Measurements from ENCODE around the gene ADCY1.

ADCY1 gene

DNA sequence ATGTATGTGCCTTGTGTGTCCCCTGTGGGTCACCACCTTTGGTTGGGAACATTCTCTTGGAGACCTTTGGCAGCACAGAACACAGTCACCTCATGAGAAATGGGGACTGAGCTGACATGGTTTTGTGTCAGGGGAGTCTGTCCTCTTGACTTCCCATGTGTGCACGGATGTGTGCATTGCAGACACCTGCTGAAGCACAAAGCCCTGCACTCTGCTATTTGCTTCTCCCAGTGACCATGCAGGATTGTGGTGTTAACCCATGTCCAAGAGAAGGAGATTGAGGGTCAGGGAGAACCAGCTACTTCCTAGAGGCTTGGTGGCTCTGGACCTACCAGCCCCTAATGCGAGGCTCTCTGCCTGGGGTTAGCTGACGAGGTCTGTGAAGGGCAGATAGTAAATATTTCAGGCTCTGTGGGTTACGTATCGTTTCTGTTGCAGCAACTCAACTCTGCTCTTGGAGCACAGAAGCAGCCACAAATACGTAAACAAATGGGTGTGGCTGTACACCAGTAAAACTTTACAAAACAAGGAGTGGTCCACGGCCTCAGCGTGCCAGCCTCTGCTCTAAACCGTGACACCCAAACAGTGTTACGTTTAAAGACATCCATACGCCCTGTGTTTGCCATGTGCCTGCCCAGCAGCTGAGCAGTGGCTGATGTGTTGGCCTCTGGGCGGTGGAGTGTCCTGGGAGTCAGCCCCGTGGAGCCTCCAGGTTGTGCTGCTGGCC lies 51.7 kb downstream of the ADCY1 start:
- no peak for DNase-seq (ENCODE audit: low spot score)

DNA sequence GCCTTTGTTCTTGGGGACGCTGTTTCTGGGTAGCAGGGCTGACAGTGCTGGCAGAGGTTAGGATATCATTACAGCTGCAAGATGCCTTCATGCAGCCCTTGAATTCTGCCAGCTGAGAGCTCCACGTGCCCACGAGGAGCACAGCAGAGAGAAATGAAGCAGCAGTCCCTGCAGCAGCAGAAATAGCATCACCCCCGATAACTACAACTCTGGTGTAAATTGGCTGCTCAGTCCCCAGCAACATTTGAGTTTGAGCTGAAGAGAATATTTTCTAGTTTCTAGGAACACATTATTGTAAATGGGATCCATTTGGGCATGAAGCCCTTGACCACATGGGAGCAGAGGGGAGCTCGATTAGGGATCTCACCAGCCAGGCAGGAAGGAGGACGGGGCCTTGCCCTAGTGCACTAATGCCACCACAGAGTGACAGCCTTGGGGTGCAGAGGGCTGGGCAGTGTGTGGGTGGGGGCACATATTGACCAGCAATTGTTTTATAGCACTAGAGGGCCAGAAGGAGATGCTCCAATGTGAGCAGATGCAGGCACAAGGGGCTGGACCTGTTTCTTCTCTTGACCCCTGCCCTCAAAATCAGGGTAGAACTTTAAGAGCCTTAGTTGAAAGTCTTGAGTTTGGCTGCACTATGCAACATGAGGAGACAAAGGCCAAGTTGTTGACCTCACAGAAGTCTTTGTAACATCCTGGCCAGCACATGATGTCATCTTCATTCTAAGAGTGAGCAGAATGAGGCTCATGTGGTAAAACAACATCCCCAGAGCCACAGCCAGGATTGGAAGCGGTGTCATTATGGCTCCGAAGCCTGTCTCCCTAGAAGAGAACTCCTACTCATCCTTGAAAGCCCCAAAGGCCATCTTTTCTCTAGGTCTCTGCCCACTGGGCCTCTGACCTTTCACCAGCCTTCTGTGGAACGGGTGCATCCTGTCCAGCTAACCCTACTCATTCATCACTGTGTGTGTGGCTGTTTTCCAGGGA lies 52.6 kb downstream of the ADCY1 start:
- DNase-seq (ENCODE audit: low spot score), result no peak

DNA sequence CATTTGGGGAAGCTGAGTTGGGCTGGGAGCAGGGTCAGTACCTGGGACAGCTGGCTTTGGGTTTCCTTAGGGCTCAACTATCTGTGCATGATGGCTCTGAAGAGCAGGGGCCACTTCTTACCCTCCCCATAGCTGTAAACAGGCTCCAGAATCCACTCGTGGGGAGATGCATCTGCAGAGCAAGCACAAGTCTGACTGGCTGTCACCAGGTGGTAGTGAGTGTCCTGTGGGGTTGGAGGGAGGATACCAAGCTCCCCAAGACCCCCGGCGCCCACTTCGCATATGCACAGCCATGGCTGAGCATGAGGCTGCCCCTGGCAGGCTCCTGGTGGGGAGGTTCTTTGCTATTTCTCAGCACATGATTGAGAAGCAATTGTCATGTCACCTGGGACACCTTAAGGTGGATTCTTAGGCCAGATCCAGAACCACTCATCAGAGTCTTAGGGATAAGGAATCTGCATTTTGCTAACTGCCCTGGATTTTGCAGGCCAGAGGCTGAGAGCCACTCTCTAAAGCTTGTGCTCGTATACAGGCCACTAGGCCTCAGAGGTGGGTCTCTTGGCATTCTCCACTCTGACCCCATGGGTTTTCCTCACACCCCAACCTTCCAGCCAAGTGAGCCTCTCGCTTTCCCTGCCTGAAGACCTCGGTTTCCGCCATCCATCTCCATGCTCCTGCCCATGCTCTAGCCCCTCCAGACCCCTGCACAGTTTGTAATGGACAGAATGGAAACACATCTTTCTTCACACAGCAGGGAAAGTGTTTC lies 53.7 kb downstream of the ADCY1 start:
- DNase-seq (ENCODE audit: low spot score), result no peak

DNA sequence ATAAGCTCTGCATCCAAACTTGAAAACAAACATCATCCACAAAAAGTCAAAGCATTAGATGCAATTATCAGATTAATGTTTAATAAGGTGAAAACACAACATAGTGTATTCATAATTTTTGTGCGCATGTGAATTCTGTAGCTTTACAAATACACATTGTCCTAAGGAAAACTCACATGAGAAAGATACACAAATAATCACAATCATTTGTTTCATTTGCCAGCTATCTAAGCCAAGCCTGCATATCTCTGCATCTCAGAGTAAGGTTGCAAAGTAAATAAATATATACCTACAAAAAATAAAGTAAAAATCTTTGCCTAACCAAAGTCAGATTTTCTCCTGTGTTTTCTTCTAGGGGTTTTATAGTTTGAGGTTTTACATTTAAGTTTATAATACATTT lies 57.4 kb downstream of the ADCY1 start:
- DNase-seq (ENCODE audit: low spot score), result no peak

DNA sequence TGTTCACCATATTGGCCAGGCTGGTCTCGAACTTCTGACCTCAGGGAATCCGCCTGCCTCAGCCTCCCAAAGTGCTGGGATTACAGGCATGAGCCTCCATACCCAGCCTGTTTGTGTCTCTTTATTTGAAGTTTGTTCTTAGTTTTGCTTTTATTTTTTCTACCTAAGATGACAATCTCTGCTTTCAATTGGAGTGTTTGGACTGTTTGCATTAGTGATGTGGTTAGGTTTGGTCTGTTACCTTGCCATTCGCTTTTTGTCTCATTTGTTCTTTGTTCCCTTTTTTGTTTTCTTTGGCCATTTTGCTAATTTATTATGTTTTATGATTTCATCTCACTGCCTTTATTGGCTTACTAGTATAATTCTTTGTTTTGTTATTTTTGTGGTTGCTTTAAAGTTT lies 62.6 kb downstream of the ADCY1 start:
- DNase-seq (ENCODE audit: low spot score), result no peak

DNA sequence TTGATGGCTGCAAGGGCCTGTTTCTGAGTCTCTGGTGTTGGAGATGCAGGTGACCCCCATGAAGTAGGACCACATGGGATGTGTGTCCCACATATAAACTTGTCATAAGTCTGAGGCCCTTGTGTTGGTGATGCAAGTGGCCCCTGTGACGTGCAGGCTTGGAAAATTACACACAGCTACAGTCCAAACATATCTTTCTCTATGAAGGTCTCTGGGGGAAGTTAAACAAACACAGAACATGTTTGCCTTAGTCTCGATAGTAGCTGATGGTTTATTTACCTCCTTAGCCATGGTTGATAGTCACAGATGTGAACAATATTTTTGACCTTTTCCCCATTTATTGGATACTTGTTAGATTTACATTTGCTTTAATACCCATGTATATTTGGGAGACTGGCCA lies 64.7 kb downstream of the ADCY1 start:
- no peak for DNase-seq (ENCODE audit: low spot score)

DNA sequence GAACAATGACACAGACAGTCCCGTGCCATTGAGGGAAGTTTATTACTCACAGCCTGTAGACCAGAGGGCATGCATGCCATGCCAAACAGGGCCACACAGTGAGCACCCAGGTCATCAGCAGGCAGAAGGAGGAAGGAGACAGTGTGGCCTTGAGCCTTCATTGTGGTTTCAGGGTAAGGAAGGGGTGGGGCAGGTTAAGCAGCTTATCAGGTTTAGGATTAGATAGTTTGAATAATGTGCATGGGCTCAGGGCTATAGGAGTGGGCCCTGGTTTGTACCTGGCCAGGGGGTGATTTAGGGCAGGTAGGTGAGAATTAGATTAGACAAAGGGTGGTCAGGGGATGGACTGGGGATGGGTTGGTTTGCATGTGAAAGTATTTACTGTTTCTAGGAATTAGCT lies 67.9 kb downstream of the ADCY1 start:
- no peak for DNase-seq (ENCODE audit: low spot score)

DNA sequence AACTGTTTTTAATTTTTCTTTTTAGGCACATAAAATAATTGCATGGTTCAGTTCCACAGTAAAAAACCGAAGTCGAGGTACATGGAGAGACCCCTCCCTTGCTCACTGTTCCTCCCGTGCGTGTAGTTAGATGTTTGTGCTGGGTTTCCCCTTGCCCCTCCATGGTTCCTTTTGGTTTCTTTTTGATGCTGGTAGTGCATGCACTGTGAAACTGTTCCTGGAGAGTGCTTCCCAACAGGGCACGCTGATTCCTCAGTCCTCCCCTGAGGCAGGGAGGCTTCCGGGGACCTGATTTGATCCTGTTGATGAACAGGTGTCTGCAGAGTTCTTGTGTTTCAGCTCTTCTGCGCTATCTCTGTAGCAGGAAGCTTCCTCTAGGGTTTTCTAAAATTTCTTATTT lies 69.5 kb downstream of the ADCY1 start:
- no peak for DNase-seq (ENCODE audit: low spot score)

DNA sequence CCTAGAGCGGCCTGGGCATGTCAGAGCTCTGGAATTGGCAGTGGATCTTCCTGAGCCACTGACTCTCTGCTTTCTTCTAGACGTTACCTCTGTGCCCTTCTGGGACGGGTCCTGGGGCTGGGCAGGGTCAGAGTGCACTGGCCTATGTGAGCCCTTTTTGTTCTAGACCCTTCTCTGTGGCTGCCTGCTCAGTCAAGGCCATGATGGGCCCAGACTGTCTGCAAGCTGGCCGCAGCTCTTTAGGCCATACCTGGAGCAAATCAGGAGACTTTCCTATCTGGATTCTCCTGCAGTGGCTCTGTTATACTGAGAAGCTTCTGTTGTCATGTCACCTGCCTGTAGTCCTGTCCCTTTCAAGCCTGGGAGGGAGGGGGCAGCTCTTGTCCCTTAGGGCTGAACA lies 70.1 kb downstream of the ADCY1 start:
- no peak for DNase-seq (ENCODE audit: low spot score)

DNA sequence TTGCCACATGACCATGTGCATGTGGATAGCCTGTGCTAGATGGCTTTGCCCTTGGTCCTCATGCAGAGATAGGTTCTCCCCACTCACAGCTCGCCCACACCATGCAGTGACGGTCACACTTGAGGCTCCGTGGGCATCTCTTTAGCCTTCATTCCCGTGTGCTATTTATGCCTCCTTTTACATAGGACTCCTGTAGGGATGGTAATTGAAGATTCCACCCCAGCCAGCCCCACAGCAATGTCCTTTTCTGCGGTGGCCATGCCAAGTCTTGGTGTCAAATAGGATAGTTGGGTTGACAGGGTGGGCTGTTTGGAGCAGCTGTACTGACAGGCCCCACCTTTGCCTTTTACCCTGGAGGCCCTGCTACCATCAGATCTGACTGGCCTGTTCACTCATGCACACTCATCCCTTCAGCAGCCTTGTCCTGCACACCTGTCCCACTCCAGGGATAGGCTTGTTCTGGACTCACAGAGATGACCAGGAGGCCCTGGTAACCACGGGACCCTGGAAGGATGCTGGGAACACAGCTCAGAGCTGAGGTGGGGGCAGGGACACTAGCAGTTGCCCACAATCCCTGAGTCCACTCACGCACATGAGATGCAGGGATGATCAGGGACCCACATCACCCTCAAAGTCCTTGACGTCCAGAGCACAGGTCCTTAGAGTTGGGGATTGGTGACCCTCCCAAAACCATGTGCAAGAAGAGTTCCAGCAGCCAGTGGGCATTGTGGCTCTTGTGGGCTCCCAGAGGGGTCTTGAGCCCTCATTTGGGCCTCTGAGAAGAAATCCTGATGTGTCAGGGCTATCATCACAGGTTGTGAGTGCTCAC lies 71.2 kb downstream of the ADCY1 start:
- no peak for DNase-seq (ENCODE audit: low spot score)

DNA sequence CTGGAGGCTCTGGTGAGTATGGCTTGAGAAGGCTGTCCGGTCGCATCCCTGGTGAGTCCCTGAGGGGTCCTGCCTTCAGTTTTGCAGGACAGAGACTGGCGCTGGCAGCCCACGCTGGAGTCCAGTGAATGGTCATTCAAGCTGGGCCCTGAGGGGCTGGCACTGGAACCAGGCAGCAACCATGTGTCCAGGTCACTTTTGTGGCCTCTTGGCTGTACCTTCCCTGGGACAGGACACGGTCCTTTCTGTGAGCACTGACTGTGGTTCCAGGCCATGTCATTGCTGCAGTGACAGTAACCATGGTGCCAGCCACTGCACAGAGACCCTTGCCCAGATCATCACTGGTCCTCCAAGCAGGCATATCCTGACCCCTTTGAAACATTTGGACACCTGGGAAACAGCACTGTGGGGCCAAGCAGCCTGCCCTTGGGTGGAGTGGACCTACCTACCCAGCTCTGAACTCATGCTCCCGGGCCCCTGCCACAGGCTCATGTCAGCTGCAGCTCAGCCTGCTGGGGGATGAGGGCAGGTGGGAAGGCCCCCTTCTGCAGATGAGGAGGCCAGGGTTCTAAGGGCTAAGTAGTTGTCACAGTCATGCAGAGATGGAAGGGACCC lies 72.1 kb downstream of the ADCY1 start:
- DNase-seq (ENCODE audit: low spot score), result no peak

DNA sequence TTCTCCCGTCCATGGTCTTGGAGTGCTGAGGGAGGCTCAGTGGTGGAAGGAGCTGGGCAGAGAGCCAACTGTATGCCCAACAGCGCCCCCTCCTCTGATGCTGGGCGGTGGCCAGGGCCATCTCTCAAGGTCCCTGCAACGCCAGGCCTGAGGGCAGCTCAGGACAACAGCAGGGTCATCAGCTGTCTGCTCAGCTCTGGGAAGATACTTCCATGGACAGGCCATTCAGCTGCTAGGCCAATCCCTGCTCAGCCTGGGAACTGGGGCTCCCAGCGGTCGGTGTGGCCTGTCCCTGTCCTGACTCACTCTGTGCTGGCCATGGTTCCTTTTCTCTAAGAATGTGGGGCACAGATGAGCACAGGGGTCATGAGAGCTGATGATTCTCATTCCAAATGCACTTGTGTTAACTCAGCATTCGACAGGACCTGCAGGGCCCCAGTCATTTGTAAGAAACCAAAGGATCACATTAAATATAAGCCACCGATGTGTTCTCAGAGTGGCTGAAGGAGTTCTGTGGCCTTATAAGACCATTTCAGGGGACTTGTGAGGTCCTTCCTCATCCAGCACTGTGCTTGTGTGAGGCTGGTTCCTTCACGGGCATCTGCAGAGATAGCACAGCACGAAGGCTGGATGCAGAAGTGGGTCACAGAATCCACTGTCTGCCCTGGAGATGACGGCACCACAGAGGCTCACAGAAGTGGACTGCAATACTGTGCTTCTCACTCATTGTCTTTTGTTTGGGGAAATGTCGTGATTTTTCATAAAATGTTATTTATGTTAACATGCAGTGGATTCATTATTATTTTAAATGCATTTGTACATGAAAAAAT lies 73.0 kb downstream of the ADCY1 start:
- no peak for DNase-seq (ENCODE audit: low spot score)

DNA sequence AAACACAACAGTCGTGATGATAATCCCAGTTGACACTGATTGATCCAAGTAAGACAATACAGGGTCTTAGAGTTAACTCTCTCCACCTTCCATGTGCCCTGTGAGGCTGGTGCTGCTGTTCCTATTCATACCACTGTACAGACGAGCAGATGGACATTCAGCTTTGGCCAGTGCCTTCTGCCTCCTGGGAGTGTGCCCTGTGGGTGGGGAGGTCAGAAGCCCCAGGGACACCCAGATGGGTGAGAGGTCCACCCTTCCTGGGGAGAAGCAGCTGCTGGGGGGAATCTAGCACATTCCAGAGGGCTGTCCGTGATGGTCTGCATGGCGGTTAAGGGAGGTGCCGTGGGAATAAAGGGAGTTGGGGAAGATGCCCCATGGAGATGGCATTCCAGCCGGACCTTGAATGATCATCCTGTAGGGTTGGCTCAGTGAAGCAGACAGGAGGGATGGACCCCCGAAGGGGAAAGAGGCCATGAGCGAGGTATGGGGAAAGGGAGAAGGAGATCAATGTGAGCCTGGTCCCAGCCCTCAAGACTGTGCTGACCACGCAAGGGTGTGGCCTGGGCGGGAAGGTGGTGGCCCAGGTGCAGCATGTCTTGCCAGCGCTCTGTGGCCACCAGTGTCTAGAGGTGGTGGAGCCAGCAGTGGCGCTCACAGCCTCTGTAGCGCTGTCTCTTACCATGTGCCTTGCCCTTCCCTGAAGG lies 74.0 kb downstream of the ADCY1 start:
- DNase-seq (ENCODE audit: low spot score), result no peak

DNA sequence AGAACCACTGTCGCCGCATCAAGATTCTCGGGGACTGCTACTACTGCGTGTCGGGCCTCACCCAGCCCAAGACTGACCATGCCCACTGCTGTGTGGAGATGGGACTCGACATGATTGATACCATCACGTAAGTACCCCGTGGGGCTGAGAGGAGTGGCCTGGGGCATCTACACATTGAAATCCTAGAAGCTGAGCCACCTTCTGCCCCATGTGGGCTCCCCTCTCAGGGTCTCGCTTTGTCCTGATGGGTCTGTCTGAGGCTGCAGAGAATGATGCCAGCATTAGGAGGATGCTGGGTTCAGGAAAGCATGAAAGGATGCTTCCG lies 74.5 kb downstream of the ADCY1 start:
- DNase-seq (ENCODE audit: low spot score), result no peak

DNA sequence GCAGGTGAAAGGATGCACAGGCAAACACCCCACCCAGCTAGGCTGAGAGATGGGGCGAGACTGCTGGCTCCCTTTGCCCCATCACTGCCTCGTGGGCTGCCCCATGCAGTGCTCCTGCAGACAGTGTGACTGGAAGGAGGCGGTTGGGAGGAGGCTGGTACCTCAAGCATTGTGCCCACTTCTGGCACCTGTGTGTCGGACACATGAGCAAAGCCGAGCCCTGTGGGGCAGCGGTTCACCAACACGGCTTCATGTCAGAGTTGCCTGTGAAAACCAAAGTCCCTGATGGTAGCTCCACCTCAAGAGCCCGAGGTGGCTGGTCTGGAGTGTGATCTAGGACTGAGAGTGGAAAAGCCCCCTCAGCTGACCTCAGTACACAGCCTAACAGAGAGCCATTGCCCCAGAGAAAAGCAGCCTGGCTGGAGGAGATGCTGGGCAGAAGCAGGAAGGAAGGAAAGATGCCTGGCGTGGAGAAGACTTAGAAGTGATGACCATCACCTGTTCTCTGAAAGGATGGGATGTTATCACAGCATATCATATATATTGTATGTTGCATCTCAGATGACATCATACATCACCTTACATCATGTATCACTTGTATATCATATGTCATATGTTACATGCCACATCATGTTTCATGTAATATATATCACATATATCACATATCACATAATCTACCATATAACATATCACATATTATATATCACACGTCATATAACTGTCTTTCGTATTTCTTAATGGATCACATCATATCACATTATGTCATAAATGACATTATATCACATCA lies 75.6 kb downstream of the ADCY1 start:
- no peak for DNase-seq (ENCODE audit: low spot score)

DNA sequence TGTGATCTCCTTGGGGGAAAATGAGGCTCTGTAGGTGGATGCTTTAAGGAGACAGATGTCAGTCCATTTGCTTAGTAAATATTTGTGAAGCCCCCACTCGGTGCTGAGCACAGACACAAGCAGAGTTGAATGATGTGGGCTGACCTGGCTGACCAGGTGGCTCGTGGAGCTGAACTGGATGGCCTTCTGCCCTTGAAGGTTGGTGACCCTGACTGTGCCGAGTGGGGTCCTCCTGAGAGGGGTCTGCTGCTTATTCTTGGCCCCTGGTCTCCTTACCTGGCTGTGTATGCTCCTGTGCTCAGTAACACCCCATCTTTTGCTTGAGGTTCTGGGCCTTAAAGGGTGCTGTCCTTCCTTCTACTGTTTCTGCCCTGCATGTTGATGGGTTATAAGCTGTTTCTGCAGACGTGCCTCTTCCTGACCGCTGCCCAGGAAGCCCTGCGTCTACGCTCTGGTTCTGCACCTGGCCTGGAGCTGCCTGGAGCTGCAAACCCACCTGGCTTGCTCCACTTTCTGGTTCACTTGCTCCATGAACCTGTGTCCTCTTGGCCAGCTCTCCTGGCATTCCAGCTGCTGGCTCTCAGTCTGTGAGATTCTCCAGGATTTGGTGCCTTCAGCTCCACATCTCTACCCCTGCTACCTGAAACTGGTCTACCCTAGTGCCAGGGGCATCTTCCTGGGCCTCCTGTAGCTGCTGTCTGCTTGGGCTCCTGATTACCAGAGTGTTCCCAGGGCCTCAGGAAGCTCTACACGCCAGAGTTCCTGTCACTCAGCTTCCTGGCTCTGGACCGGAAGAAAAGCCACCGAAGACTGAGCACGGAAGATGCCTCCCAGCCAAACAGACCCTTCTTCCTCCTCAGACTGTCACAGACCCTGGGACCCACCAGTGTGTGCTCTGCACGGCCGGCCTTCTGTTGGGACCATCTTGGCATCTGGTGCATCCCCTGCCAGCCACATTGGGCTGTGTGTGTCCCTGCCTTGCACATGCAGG lies 76.5 kb downstream of the ADCY1 start:
- no peak for DNase-seq (ENCODE audit: low spot score)

DNA sequence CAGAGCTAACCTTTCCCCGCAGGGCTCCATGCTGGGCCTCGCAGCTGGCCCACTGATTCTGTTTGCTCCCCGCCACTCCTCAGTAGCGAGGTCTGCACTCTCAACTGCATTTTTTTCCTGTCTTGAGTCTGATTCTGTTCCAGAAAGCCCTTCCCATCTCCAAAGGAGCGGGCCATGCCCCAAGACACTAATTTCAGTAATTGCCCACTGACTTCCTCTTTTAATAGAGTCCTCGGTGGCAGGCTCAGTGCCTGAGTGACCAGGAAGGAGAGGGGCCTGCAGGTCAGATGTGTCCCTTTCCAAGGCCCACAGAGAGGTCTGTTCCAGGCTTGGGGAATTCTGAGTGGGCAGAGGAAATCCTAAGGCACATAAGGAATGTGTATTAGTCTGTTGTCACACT lies 77.4 kb downstream of the ADCY1 start:
- no peak for DNase-seq (ENCODE audit: low spot score)

DNA sequence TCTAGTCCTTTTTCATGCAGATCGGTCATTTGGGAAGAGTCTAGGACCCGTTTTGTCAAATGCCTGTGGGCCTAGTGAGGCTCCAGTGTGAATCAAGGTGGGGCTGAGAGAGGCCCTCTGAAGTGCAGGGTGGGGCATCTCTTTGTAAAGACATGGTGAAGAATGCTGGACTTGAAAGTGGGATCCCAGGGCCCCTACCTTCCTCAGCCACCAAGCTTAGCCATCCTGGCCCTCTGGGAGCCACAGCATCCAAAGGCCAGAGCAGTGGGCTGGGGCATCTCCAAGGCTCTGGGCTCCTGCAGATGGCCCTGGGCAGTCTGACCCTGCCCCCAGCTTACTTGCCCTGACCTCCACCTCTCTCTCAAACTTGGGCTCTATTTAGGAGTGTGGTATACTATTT lies 78.5 kb downstream of the ADCY1 start:
- DNase-seq (ENCODE audit: low spot score), result no peak

Data from NAMALWA (cell line).